NCI-H1092 (cell line): ENCODE measurements around the gene RETREG1.
"Not testable (repeated sequence)": the region's sequence is repeated elsewhere in the genome, so short reads cannot be mapped to it uniquely, and the experiment has no call there.

ENCODE experiments used
- DNase-seq: peaks from one replicate; lab custom pipeline; 2025; lab: John Stamatoyannopoulos, UW

The RETREG1 gene

GRCh38 chr5:16617274-16617968 lies 624 bp upstream of the RETREG1 start:
- DNase-seq: peak; percentile 31

- no peak for DNase-seq
Observed at GRCh38 chr5:16615741-16616535, 859 bp downstream of the RETREG1 start.

GRCh38 chr5:16612007-16612406 lies 4.8 kb downstream of the RETREG1 start:
- DNase-seq: no peak

GRCh38 chr5:16610896-16611295 lies 5.9 kb downstream of the RETREG1 start:
- DNase-seq: not testable (repeated sequence)

GRCh38 chr5:16609412-16609811 lies 7.4 kb downstream of the RETREG1 start:
- DNase-seq: no peak

- no peak for DNase-seq
Observed at GRCh38 chr5:16606628-16607027, 10.2 kb downstream of the RETREG1 start.

- no peak for DNase-seq
Observed at GRCh38 chr5:16603701-16604100, 13.1 kb downstream of the RETREG1 start.

- no peak for DNase-seq
Observed at GRCh38 chr5:16603295-16603694, 13.5 kb downstream of the RETREG1 start.

GRCh38 chr5:16602182-16602581 lies 14.6 kb downstream of the RETREG1 start:
- no peak for DNase-seq

- no peak for DNase-seq
Observed at GRCh38 chr5:16600946-16601345, 15.9 kb downstream of the RETREG1 start.

GRCh38 chr5:16600397-16600796 lies 16.4 kb downstream of the RETREG1 start:
- peak; percentile 65 for DNase-seq

- no peak for DNase-seq
Observed at GRCh38 chr5:16597946-16598694, 18.7 kb downstream of the RETREG1 start.

- DNase-seq: no peak
Observed at GRCh38 chr5:16596581-16596940, 20.2 kb downstream of the RETREG1 start.

- DNase-seq: no peak
Observed at GRCh38 chr5:16595881-16596580, 20.8 kb downstream of the RETREG1 start.

- DNase-seq: no peak
Observed at GRCh38 chr5:16593628-16594027, 23.2 kb downstream of the RETREG1 start.

- DNase-seq: no peak
Observed at GRCh38 chr5:16593013-16593412, 23.8 kb downstream of the RETREG1 start.

- DNase-seq: no peak
Observed at GRCh38 chr5:16592255-16592654, 24.5 kb downstream of the RETREG1 start.

- no peak for DNase-seq
Observed at GRCh38 chr5:16590685-16591084, 26.1 kb downstream of the RETREG1 start.

GRCh38 chr5:16589658-16590057 lies 27.1 kb downstream of the RETREG1 start:
- DNase-seq: no peak

GRCh38 chr5:16588434-16589214 lies 28.2 kb downstream of the RETREG1 start:
- DNase-seq: no peak

- DNase-seq: no peak
Observed at GRCh38 chr5:16586556-16586955, 30.2 kb downstream of the RETREG1 start.
